Measurements from ENCODE around the gene CYP2F1. TPM values are rescaled to one million over a fixed set of nuclear protein-coding genes. Genes with fewer than 3 reads are reported as not detected.
"Not testable (repeated sequence)": the region's sequence is repeated elsewhere in the genome, so short reads cannot be mapped to it uniquely, and the experiment has no call there.

CYP2F1 gene
- total RNA-seq, 1 donor from 2014 or later = not detected

DNA sequence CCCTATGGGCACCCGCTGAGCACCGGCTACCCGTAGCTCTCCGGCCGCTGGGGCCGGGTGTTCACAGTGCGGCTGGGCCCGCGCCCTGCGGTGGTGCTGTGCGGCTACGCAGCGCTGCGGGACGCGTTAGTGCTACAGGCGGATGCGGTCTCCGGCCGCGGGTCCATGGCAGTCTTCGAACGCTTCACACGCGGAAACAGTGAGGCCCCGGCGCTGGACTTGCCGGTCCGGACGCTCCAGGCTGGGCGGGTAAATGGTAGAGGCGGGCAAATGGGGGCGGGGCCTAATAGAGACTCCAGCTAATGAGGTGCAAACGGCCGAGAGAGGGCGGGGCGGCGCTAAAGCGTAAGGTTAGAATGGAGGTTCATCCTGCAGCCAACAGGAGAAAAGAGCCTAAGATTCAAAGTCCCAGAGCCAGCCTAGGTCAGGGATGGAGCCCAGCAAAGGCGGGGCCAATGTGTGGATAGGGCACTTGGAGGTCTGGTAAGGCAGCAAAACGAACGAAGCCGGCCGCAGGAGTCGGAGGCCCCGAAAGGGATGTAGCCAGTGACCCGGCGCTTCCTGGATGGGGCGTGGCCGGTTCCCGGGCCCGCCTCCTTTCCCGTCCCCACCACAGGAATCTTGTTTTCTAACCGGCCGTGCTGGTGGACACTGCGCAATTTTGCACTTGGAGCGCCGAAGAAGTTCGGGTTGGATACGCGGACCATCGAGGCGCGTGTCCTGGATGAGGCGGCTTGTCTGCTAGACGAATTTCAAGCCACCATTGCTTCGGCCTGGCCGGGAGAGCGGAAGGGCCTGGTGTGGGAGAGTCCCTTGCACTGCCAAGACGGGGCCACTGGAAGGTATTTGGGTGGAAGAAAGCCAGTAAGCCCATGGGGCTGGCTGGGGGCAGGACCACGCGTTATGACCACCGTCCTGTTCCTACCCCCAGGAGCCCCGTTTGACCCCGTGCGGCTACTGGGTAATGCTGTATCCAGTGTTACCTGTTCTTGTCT lies 21.5 kb downstream of the CYP2F1 start:
- TF ChIP-seq, protein P1, sequence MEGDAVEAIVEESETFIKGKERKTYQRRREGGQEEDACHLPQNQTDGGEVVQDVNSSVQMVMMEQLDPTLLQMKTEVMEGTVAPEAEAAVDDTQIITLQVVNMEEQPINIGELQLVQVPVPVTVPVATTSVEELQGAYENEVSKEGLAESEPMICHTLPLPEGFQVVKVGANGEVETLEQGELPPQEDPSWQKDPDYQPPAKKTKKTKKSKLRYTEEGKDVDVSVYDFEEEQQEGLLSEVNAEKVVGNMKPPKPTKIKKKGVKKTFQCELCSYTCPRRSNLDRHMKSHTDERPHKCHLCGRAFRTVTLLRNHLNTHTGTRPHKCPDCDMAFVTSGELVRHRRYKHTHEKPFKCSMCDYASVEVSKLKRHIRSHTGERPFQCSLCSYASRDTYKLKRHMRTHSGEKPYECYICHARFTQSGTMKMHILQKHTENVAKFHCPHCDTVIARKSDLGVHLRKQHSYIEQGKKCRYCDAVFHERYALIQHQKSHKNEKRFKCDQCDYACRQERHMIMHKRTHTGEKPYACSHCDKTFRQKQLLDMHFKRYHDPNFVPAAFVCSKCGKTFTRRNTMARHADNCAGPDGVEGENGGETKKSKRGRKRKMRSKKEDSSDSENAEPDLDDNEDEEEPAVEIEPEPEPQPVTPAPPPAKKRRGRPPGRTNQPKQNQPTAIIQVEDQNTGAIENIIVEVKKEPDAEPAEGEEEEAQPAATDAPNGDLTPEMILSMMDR (IDR thresholded peaks at IDR 0.05) = peak; percentile 11
- Mint-ChIP-seq H3K4me3 (ENCODE audit: unreplicated experiment) (peak overlapping the region; percentile 72), H3K27ac (ENCODE audit: unreplicated experiment) (peak overlapping the region; percentile 8), H3K4me1 (ENCODE audit: low read depth) (peaks cover 15% of the 10 kb centered on the region), H3K27me3 (ENCODE audit: low read depth) (peaks cover 21% of the 10 kb centered on the region)
- DNase-seq (ENCODE audit: low spot score); H3K9me3 Mint-ChIP-seq (ENCODE audit: low read depth); H3K36me3 Mint-ChIP-seq (ENCODE audit: low read depth): not testable (repeated sequence)

DNA sequence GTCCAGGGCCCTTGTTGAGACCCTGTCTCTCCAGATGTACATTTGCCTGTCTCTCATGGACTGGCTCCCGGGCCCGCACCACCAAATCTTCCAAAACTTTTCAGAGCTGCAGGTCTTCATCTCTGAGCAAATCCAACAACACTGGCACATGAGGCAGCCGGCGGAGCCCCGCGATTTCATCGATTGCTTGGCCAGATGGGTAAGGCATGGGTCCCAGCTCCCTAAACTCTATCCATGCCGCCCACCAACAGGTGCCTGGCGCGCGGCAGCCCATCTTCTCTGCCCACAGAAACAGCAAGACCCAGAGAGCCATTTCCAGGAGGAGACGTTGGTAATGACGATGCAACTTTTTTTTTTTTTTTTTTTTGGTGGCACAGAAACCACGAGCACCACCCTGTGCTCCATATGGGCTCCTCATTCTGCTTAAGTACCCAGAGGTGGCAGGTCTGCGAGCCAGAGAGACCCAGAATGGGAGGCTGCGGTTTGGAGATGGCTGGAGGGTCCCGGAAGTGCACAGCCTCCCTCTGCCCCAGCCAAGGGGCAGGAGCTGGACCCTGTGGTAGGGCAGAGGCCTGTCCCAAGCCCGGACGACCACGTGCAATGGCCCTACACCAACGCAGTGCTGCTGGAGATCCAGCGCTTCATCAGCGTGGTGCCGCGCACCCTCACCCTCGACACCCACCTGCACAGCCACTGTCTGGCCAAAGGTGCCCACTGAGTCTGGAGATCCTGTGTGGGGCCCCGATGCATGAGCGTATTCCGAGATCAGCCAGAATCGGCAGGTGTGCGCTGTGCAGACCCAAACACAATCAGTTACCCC lies 22.6 kb downstream of the CYP2F1 start:
- Mint-ChIP-seq H3K4me3 (ENCODE audit: unreplicated experiment) (no peak overlapping the region), H3K27me3 (ENCODE audit: low read depth) (peaks cover 13% of the 10 kb centered on the region), H3K36me3 (ENCODE audit: low read depth) (no peaks in the 10 kb centered on the region), H3K9me3 (ENCODE audit: low read depth) (peaks cover 4% of the 10 kb centered on the region), H3K4me1 (ENCODE audit: low read depth) (peaks cover 15% of the 10 kb centered on the region), H3K27ac (ENCODE audit: unreplicated experiment) (no peak overlapping the region)
- DNase-seq (ENCODE audit: low spot score) = no peak
- TF ChIP-seq, protein P1 (IDR thresholded peaks at IDR 0.05) = no peak

DNA sequence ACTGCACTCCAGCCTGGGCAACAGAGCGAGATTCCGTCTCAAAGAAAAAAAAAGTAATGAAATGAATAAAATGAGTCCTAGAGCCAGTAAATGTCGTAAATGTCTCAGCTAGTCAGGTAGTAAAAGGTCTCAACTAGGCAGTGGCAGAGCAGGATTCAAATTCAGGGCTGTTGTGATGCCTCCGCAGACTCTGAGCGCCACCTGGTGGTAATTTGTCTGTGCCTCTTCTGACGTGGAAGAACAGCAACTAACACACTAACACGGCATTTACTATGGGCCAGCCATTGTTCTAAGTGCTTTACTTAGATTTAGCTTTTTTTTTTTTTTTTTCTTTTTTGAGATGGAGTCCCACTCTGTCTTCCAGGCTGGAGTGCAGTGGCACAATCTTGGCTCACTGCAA lies 30.2 kb downstream of the CYP2F1 start:
- DNase-seq (ENCODE audit: low spot score) = no peak
- Mint-ChIP-seq H3K4me1 (ENCODE audit: low read depth) (no peaks in the 10 kb centered on the region), H3K4me3 (ENCODE audit: unreplicated experiment) (no peak overlapping the region), H3K27ac (ENCODE audit: unreplicated experiment) (no peak overlapping the region), H3K27me3 (ENCODE audit: low read depth) (peaks cover 23% of the 10 kb centered on the region), H3K9me3 (ENCODE audit: low read depth) (peaks cover 5% of the 10 kb centered on the region), H3K36me3 (ENCODE audit: low read depth) (no peaks in the 10 kb centered on the region)
- TF ChIP-seq, protein P1 (IDR thresholded peaks at IDR 0.05) = peak; percentile 86

DNA sequence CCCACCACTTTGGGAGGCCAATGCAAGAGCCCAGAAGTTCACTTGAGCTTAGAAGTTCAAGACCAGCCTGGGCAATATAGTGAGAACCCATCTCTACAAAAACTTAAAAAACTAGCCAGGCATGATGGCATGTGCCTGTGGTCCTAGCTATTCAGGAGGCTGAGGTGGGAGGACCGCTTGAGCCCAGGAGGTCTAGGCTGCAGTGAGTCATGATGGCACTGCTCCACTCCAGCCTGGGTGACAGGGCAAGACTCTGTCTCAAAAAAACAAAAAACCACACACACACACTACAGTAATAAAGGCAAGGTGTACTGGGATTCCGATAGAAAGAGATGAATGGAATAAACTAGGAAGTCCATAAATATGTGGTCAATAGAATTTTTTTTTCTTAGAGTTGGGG lies 35.6 kb downstream of the CYP2F1 start:
- no peak for DNase-seq (ENCODE audit: low spot score)
- Mint-ChIP-seq H3K4me1 (ENCODE audit: low read depth) (no peaks in the 10 kb centered on the region), H3K4me3 (ENCODE audit: unreplicated experiment) (no peak overlapping the region), H3K27me3 (ENCODE audit: low read depth) (peaks cover 24% of the 10 kb centered on the region), H3K36me3 (ENCODE audit: low read depth) (no peaks in the 10 kb centered on the region), H3K27ac (ENCODE audit: unreplicated experiment) (no peak overlapping the region), H3K9me3 (ENCODE audit: low read depth) (no peaks in the 10 kb centered on the region)
- TF ChIP-seq, protein P1 (IDR thresholded peaks at IDR 0.05) = no peak

DNA sequence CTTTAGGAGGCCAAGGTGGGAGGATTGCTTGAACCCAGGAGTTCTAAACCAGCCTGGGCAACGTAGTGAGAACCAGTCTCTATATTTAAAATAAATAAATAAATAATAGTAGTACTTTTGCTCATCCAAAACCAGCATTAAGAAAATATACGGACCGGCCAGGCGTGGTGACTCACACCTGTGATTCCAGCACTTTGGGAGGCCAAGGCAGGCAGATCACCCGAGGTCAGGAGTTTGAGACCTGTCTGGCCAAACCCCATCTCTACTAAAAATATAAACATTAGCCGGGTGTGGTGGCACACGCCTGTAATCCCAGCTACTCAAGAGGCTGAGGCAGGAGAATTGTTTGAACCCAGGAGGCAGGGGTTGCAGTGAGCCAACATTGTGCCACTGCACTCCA lies 36.8 kb downstream of the CYP2F1 start:
- H3K36me3 Mint-ChIP-seq (ENCODE audit: low read depth); H3K9me3 Mint-ChIP-seq (ENCODE audit: low read depth); H3K27ac Mint-ChIP-seq (ENCODE audit: unreplicated experiment); DNase-seq (ENCODE audit: low spot score); H3K4me3 Mint-ChIP-seq (ENCODE audit: unreplicated experiment); H3K4me1 Mint-ChIP-seq (ENCODE audit: low read depth): not testable (repeated sequence)
- H3K27me3 Mint-ChIP-seq (ENCODE audit: low read depth) = peaks cover 24% of the 10 kb centered on the region

Measured in chondrocyte (in vitro differentiated cells).